SK-MEL-5 (cell line): Measurements from ENCODE around the gene TRIM37. TPM values are rescaled to one million over a fixed set of nuclear protein-coding genes. Genes with fewer than 3 reads are reported as not detected.

Experiments used
- DNase-seq: peaks from one replicate; pipeline ENCODE4 v3.0.0-alpha.2; 2016; ENCODE audit warnings: low read depth, low spot score
- in situ Hi-C: cut with HindIII; loops from 2 replicates; pipeline ENCODE4 v1.10.0; 2016; ENCODE audit warnings: low sequenced_read_pairs, high pct_unique_total_duplicates, low pct_unique_long_range_greater_than_20kb
- total RNA-seq: library from RNA; depleted of rRNA; stranded (reverse); fragments of >200 nt; shearing (Covaris generic); gene quantifications from 2 replicates; pipeline ENCODE4 v1.2.3, GENCODE V29; 2014

The TRIM37 gene
- total RNA-seq, 1 experiment from 2014 or later: 64.4 TPM

- in situ Hi-C loops: no loop called here
- no peak for DNase-seq
Observed at GRCh38 chr17:59069856-59070255, 36.8 kb downstream of the TRIM37 start.

DNA sequence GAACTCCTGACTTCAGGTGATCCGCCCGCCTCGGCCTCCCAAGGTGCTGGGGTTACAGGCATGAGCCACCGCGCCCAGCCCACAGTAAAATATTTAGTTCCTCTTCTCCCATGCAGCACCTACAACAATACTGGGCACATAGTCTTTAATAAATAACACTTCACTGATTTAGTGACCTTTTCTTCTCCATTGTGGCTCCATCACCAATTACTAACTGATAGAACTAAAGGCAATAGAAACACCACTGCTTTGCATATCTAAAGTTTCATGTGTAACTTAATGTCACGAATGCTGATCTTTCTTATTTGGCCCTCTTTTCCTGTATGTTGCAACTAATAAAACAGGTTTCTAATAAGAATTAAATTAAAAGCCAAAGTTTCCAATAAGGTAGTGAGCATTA lies 38.9 kb downstream of the TRIM37 start:
- in situ Hi-C loops: no loop called here
- no peak for DNase-seq

DNA sequence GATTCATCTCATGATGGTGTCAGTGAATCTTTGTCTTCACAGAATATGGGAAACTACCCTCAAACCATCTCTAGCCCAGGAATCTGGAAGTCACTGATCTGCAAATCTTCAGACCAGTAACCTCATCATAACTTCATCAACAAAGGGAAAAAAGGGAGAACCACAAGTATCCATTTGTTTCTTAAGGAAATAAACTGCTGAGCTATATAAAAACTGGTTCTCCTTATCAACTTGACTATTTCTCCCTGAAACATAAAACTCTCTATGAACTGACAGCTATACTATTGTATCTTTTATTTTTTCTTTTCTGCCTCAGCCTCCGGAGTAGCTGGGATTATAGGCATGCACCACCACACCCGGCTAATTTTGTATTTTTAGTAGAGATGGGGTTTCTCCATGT lies 39.3 kb downstream of the TRIM37 start:
- DNase-seq: no peak
- in situ Hi-C loops: no loop called here

- in situ Hi-C loops: no loop called here
- DNase-seq: no peak
Observed at GRCh38 chr17:59062509-59062908, 44.2 kb downstream of the TRIM37 start.

GRCh38 chr17:59056857-59057256 lies 49.8 kb downstream of the TRIM37 start:
- DNase-seq: no peak
- in situ Hi-C loops: no loop called here

GRCh38 chr17:59049798-59050197 lies 56.9 kb downstream of the TRIM37 start:
- in situ Hi-C loops: no loop called here
- no peak for DNase-seq

GRCh38 chr17:59047616-59048015 lies 59.1 kb downstream of the TRIM37 start:
- in situ Hi-C loops: no loop called here

GRCh38 chr17:59046192-59046591 lies 60.5 kb downstream of the TRIM37 start:
- in situ Hi-C loops: no loop called here
- no peak for DNase-seq

More at GRCh38 chr17:59047616-59048015, 59.1 kb downstream of the TRIM37 start:
- no peak for DNase-seq

DNA sequence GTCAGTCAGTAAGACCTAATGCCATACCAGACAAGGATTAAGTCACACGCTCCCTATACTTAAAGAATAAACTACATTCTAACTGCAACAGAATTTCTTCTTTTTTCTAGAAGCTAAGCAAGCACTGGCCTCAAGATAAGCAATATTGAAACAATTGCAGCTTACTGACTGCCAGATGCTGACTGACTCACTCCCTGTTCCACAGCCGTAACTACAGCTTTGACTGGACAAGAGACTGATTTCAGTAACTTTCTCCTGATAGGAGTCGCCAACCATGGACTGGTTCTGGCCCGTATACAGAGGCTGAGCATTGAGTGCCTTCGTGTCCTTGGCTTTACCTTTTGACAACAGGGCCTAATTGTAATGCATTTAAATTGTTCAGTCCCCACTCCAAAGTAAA lies 67.9 kb downstream of the TRIM37 start:
- in situ Hi-C loops: no loop called here
- no peak for DNase-seq

DNA sequence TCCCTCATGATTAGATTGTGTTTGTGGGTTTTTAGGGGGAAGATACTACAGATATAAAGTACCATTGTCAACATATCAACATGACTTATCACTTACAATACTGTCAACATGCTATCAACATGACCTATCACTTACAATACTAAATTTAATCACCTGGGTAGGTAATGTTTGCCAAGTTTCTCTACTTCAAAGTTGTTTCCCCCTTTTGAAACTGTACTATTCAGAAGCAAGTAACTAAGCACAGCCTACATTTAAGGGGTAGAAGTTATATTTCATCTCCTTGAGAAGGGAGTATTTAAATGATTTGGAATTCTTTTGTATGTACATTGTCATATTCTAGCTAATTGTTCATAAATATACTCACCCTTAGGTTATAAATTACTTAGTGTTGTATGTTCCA lies 68.7 kb downstream of the TRIM37 start:
- in situ Hi-C loops: no loop called here
- no peak for DNase-seq

GRCh38 chr17:59030811-59031210 lies 75.9 kb downstream of the TRIM37 start:
- DNase-seq: no peak
- in situ Hi-C loops: no loop called here

DNA sequence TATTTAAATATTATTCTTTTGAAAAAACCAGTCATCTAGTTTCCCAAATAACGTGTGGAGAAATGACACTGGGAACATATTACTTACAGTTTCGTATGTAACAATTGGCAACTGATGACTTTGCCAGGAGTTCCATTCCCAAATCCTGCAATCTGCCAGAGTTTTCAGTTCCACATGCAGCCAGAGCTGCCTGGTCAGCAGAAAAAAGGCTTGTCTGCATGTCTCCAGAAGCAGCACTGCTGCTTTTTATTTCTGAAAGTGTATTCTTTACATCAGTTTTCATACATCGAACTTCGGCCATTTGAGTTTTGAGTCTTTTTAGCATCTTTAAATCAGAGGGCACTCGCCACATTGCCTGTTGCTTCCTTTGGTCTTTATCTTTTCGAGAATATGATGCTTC lies 78.4 kb downstream of the TRIM37 start:
- in situ Hi-C loops: no loop called here
- DNase-seq: no peak

GRCh38 chr17:59027750-59028149 lies 78.9 kb downstream of the TRIM37 start:
- in situ Hi-C loops: no loop called here
- no peak for DNase-seq

GRCh38 chr17:59026176-59026939 lies 80.3 kb downstream of the TRIM37 start:
- in situ Hi-C loops: no loop called here
- DNase-seq: no peak

DNA sequence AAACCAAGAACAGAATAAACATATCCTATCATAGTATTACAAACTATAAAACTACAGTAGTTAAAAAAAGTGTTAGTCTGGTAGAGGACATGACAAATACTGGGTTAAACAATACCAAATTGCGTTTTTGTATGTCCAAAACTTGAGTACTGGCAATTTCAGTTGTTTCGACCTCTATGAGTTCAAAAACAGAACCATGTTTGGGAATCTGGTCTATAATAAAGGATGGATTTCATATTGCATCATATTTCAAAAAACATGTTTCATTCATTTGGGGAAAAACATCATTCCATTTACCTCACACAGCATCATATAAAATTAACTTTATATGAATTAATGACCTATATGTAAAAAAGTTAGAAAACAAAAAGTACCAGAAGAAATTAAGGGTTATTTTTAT lies 81.8 kb downstream of the TRIM37 start:
- in situ Hi-C loops: no loop called here
- DNase-seq: no peak

- DNase-seq: no peak
- in situ Hi-C loops: no loop called here
Observed at GRCh38 chr17:59018019-59018418, 88.7 kb downstream of the TRIM37 start.

DNA sequence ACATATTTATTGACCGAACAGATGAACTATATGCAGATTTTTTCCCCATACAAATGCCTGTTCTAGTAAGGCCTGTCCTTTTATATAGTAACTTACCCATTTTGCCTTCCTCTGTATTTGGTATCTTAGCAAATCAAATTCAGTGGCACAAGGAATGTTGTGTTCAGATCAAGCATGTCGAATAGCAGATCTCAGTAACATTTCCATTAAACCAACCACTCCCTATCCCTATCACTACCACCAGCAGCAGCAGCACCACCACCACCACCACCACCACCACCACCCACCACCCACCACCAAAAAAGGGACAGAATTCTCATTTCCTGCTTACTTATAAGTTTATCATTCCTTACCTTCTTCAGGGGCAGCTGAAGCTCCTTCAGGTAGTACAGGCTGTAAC lies 94.7 kb downstream of the TRIM37 start:
- in situ Hi-C loops: no loop called here
- no peak for DNase-seq

GRCh38 chr17:59010026-59010425 lies 96.7 kb downstream of the TRIM37 start:
- in situ Hi-C loops: no loop called here
- no peak for DNase-seq

DNA sequence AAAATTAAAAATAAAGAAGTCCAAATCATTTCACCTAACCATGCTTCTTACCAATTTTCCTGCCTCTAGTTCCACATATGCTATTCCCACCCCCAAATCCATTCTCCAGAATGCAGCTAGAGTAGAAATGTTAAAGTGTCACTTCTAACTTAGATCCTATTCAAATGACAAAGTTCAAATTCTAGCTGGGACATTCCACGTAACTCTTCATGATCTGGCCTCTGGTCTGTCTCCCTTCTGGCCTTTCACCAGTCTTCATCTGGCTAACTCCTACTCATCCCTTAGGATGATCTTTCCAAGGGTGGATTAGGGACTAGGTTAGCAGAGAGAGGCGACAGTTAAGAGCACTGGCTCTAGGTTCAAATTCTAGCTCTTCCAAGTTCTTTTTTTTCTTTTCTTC lies 97.9 kb downstream of the TRIM37 start:
- in situ Hi-C loops: no loop called here

GRCh38 chr17:59007995-59008394 lies 98.7 kb downstream of the TRIM37 start:
- in situ Hi-C loops: no loop called here
- DNase-seq: no peak

More for the DNA sequence above, 97.9 kb downstream of the TRIM37 start:
- DNase-seq: no peak
